ENCODE data around the gene RAB30.

The RAB30 gene, protein sequence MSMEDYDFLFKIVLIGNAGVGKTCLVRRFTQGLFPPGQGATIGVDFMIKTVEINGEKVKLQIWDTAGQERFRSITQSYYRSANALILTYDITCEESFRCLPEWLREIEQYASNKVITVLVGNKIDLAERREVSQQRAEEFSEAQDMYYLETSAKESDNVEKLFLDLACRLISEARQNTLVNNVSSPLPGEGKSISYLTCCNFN

DNA sequence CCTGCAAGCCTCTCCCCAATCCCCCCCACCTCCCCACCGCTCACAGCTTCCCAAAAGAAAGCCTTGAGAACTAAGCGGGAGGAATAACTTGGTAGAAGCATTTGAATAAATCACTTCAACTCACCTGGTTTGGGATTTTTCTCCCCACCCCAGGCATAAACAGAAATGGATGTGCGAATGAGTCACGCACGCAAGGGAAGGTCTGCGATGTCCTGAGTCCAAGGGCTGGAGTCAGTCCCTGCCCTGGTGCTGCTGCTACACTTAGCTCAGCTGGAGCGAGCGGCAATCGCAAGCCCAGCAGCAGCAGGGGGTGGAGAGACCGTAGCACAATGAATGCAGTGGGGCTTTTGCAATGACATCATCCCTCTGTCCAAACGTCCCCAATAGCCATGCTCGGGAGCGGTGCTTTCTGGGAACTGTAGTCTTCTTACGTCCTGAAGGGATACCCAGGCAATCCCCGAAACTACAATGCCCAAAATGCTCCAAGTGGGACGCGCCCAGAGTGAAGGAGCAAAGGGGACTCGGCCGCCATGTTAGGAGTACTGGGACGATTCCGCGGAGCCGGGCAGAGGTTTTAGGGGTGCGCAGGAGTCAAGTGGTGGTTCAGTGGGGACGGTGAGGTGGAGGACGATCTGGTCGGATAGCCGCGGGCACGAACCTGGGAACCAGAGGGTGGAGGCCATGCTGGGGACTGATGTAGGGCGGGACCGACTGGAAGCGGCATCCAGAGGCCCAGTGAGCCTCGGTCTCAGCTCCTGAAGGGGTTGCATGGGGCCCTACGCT is at the start of gene RAB30:
TSS of gene RAB30 (minus strand) at position 331 of the 783 bp plus-strand sequence. CDS start 74,581 bp downstream, outside the sequence.
- in situ Hi-C loops (cut with MboI; ENCODE audit: low sequenced_read_pairs) = no loop called here

DNA sequence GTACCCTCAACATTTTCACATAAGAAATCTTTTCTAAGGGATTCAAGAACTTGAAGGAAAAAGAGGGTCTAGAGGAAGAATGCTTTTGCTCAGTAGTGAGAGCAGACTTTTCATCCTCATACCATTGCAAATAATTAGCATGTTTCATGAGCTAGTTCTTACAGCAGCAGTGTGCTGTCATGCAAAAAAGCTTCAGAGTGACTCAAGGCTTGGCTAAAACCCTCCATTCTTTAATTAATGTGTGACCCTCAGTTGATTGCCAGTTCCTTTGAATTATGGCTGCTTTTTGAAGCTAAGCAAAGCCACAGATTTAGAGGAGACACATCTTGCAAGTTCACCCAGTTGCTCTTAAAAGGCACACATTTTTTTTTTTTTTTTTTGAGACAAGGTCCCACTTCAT is 48.6 kb upstream of the RAB30 start:
- in situ Hi-C loops (cut with MboI; ENCODE audit: low sequenced_read_pairs) = no loop called here

DNA sequence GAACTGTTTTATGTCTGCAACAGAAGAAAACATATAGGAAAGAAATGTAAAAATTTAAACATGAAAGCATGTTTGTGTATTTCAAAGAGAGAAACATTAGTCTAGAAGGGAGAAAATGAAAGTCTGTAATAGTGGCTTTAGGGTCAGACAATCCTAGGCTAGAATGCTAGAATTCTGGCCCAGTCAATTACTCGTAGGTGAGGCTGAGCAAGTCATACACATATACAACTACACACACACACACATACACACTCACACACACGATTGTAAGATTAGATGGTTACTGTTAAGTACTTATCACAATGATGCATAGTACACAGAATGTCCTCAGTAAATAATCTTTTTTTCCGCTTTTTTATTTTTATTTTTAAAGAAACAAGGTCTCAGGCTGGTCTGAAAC is 47.5 kb upstream of the RAB30 start:
- in situ Hi-C loops (cut with MboI; ENCODE audit: low sequenced_read_pairs) = no loop called here

DNA sequence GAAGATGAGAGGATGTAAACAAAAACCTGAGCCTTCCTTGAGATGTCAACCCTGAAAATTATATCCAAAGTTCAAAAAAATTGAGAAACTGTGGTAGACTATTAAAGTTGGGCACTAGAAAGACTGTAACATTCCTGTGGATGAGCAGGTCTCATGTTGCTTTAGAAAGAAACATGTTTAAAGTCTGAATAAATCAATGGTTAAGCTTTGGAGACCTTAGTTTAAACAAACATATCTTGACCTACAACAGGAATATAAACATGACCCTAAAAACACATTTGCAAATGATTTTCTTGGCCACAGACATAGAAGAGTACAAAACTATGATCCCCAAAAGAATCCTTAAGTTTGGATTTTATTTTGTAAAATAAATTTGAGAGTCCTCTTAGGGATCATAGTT is 47.1 kb upstream of the RAB30 start:
- in situ Hi-C loops (cut with MboI; ENCODE audit: low sequenced_read_pairs) = no loop called here

DNA sequence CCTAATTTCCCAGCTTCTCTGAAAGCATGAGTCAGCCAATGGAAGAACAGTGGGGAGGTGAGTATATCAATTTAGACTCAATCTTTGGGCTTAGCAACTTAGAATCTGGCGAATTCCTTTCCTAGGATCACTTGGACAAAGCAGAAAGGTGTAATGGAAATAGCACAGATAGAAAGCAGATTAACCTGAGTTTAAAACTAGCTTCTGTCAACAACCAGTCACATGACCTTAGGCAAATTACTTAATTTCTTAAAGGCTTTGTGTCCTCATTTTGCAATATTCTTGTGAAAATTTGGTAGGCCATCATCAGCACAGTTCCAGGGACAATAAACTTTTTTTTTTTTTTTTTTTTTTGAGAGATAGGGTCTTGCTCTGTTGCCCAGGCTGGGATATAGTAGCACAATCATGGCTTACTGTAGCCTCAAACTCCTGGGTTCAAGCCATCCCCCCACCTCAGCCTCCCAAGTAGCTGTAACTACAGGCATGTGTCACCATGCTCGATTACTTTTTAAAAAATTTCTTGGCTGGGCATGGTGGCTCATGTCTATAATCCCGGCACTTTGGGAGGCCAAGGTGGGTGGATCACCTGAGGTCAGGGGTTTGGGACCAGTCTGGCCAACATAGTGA is 44.4 kb upstream of the RAB30 start:
- in situ Hi-C loops (cut with MboI; ENCODE audit: low sequenced_read_pairs) = no loop called here

DNA sequence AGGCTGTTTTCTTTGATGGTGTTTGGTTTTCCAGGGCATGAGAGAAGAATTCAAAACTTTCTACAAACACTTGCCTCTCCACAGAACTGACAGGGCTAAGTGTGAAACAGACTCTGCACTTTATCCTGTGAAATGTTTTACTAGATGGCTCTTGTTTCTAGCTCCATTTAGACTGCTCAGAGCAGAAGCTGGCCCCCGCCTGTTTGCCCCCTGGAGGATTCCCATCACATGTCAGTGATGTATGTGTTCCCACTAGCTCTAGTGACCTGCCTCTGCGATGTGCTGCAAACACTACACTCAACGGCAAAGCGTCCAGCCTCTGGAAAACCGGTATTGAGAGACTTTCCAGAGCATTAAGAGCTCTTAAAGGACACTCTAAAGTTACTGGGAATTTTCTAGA is 43.9 kb upstream of the RAB30 start:
- in situ Hi-C loops (cut with MboI; ENCODE audit: low sequenced_read_pairs) = no loop called here

DNA sequence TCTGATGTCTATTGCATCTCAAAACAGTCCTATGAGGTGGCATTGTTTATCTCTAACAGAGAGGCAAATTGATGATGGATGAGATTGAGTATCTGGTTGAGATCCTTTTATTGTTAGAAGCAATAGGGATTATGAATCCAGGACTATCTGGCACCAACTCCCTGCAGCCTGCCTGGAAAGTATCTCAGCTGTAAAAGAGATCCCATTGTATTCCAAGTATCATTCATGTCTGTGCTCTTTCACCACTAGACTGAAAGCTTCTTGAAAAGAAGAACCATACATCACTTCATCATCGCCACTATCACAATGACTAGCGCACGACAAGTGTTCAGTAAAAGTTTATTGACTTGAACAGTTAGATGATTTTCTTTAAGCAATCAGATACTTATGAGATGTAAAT is 43.3 kb upstream of the RAB30 start:
- in situ Hi-C loops (cut with MboI; ENCODE audit: low sequenced_read_pairs) = no loop called here

DNA sequence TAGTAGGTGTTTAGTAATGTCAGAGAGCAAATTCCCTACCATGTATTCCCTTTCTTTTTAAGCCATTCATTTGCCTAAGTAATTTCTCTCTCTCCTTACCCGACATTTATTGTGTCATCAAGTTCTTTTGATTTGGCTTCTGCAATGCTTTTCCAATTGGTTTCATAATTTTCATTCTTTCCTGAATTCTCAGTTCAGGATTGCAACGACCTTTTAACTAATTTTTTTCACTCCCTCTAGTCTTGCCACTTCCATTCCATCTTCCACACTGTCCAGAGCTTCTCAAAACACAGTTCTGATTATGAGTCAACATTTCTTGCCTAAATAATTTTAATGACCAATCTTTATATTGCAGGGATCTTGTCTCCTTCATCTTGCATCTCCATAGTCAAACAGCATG is 41.2 kb upstream of the RAB30 start:
- in situ Hi-C loops (cut with MboI; ENCODE audit: low sequenced_read_pairs) = no loop called here

DNA sequence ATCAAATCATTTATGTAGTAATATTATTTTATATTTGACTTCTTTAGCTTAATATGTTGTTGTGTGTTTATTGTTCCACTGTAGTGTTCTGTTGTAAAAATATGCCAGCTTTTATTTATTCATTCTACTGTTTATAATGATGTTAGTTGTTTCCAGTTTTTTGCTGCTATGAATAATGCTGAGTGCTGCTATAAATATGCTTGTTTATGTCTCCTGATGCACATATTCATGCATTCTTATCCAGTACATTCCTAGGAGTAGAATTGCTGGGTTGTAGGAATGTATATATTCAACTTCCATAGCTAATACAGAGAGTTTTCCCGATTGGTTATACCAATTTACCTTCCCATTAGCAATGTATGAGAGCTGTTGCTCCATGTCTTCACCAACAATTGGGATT is 33.5 kb upstream of the RAB30 start:
- in situ Hi-C loops (cut with MboI; ENCODE audit: low sequenced_read_pairs) = no loop called here

DNA sequence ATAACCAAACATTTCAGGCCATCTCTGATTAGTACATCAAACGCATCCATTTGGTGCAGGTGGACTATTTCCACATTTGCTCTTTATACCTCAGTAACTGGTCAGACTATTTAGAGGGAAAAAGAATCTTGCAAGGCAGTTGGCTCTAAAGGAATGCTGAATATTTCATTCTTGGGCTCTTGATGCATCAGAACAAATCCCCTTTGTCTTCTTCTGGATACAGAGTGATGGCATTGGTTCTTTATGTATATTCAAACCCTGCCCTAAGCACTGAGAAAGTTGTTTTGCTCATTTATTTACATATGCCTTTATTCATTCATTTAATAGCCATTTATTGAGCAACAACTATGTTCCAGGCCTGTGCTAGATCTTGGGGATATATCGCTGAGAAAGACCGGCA is 31.1 kb upstream of the RAB30 start:
- in situ Hi-C loops (cut with MboI; ENCODE audit: low sequenced_read_pairs) = no loop called here

DNA sequence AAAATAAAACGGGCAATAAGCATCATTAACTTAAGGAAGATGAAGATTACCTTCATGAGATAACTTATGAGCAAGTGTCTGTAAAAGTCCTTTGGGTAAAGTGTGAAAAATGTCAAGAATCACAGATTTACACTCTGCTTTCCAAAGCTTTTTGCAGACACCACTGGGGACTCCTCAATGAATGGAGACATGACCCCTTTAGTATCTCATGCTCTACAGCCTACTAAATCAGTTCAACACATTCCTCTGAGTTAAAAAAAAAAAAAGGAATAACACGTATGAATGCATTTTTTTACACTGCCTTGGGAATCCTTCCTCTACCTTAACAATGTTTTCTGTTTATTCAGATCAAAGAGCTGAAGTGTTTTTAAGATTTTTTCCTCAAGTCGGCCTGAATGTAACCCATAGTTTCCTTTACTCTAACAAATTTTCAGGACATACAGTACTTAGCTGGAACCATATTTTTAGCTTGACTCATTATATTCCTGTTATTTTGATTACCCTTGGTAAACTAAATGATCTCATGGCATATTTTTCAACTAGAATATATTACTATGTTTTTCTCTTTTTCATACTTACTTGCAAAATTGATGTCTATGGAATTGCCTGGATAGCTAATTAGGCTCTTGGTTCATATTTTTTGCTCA is 25.9 kb upstream of the RAB30 start:
- in situ Hi-C loops (cut with MboI; ENCODE audit: low sequenced_read_pairs) = no loop called here

DNA sequence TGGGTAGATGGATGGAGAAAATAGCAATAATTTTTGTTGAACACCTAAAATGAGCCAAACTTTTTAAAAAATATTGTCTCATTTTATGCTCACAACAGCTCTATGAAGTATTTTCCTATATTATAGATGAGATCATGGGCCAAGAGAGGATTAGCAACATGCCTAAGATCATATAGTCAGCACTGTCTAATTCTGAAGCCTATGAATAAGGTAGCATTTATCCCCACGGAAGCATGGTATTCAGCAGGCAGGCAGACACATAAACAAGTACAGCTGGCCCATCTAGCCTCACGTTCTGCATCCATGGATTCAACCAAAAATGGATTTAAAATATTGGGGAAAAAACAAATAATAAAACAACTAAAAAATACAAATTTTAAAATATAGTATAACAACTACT is 21.9 kb upstream of the RAB30 start:
- in situ Hi-C loops (cut with MboI; ENCODE audit: low sequenced_read_pairs) = no loop called here

DNA sequence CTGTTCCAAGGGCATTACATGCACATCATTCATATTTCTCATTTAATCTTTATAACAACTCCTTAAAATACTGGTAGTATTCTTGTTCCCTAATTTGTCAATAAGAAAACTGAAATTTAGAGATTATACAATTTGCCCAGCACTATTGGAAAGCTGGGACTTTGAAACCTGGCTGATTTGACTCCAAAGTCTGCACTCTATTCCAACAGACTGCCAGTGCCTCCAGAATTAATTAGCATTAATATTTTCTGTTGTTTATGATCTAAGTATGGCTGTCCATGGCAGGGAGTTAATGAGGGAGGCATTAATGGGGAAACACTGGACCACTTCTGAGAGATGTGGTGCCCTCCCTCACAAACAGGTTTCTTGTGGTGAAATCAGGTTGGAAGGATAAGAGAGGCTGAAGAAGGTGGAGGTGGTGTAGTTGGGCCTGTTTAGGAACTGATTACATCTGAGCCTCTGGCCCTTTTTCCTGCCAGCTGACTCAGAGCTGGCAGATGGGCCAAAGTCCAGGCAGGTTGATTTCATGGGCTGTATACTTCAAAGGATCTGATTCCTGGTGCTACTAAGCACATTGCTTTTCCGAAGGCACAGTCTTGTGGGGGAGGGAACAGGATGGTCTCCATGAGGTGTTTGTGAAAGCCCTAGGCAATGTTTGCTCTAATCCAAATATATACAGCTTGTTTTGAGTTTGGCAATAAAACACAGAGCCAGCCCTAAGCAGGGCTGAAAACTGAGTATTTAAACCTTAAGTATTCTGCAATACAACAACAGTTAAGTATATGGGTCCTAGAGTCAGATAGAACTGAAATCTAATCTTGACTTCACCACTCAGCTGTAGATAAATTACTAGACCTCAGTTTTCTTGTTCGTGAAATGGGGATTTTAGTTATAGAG is 21.0 kb upstream of the RAB30 start:
- in situ Hi-C loops (cut with MboI; ENCODE audit: low sequenced_read_pairs) = no loop called here

DNA sequence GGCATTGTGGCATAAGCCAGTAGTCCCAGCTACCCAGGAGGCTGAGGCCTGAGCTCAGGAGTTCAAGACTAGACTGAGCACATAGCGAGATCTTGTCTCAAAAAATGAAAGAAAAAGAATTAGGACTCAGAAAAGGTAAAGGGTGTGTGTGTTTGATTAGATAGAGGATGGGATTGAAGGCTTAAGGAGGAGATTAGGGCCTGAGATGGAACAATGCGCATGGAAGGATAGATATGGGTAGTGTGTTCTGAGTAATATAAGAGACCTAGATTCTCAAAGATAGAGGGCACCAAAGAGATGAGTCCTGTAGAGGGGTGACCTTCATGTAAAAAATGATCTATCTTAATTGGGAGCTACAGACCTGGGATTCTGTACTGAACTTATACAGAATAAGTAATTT is 17.3 kb upstream of the RAB30 start:
- in situ Hi-C loops (cut with MboI; ENCODE audit: low sequenced_read_pairs) = no loop called here

DNA sequence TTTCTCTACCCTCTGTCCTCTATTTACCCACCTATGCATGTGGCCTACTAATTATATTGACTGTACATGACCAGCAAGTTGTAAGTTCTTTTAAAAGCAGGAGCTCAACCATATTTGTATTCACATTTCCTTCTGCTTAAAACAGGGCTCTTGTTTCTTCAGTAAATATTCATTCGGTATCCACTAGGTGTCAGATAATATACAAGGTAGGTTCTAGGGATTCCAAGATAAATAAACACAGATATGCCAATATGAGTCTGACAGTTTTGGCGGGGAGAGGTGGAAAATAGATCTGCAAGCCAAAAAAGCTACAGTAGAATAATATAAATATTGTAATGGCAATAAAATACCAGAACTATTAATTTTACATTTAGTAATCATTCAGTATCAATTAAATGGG is 15.3 kb upstream of the RAB30 start:
- in situ Hi-C loops (cut with MboI; ENCODE audit: low sequenced_read_pairs) = no loop called here

DNA sequence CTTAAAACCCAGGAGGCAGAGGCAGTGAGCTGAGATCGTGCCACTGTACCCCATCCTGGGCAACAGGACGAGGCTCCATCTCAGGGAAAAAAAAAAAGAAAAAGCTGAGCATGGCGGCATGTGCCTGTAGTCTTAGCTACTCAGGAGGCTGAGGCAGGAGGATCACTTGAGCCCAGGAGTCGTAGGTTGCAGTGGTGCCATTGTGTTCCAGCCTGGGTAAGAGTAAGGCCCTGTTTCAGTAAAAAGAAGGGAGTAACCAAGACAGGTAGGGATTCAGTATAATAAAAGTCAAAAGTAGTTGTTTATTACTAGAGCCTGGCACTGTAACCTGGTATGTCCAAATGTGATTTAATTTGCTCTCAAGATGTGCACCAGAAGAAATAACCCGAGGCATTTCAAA is 8.1 kb upstream of the RAB30 start:
- in situ Hi-C loops (cut with MboI; ENCODE audit: low sequenced_read_pairs) = no loop called here

DNA sequence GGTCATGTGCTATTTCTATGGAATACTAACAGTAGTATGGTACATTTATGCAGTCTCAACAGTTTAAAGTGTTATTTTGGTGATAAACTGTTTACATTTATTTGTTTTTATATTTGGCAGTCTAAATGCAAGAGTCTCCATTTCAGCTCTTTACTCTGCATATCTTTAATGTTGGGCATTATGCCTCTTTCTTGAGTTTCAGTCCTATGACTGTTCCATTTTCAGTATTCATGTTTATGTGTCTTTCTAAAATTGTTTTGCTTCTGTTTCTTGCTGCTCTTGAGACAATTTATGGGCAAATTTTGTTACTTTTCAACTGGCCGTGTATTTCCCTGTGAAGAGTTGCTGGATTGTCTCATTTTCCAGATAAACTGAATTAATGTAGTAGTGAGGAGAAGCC is 6.6 kb upstream of the RAB30 start:
- in situ Hi-C loops (cut with MboI; ENCODE audit: low sequenced_read_pairs) = no loop called here

DNA sequence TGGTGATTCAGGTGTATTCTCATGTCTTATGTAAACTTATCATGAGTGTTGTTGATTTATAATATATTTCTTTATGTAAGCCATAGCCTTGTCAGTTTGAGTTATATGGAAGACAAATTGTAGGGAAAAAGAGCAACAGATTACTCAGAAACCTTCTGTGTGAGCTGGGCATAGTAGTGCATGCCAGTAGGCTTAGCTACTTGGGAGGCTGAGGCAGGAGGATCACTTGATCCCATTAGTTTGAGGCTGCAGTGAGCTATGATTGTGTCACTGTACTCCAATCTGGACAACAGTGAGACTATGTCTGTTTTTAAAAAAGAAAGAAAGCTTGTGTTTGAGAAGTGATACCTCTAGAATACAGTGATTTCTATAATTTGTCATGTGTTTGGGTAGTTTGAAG is 2.2 kb upstream of the RAB30 start:
- in situ Hi-C loops (cut with MboI; ENCODE audit: low sequenced_read_pairs) = no loop called here

DNA sequence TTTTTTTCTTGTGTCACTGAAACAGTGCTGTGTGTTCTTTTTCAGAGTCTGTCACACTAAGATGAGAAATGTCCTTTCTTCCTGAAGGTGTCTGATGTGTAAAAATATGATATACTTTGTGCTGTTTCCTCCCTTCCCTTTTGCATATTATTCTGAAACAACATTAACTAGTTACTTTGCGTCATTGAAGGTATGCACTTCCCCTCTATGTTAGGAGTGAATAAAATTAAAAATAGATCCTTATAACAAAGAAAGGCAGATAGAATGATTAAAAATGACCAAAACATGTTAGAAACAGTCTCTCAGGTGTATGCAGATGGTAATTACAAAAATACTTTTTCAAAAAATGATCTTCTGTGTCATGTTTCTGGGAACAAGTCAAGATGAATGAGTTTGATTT is 1.6 kb upstream of the RAB30 start:
- in situ Hi-C loops (cut with MboI; ENCODE audit: low sequenced_read_pairs) = no loop called here

DNA sequence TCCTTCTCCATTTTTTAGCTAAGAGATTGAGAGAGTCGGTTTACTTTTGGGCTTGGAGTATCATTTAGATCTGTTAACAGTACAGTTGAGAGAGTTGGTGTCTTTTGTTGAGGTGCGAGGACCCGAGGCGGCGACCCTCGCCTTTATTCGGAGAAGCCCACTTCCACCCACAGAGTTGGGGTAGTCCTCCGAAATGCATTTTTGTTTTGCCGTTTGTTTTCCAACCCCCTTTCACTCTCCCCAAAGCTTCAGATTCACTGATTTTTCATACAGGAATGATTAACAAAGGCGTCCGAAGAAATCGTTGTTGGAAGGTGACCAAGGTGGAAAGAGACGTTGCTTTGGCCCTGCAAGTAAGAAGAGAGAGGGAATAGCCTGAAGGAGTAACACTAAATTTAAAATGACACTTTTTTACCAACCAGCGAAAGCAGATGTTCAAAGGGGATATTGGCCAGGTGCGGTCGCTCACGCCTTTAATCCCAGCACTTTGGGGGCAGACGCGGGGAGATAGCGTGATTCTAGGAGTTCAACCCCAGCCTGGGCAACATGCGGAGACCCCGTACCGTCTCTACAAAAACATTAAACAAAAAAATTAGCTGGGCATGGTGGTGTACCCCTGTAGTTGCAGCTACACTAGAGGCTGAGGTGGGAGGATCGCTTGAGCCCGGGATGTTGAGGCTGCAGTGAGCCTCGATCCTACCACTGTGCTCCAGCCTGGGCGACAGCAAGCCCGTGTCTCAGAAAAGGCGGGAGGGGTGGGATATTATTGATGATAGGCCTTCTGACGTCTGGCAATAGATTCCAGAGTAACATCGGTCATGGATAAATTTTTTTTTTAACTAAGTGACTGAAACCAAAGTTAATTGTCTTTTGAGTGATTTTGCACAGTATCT is 899 bp upstream of the RAB30 start:
- in situ Hi-C loops (cut with MboI; ENCODE audit: low sequenced_read_pairs) = no loop called here

All from hTERT RPE-1 (cell line).